SIG-M5 treated with dmso at 0.1 percent for 504 hours (cell line): ENCODE results near the gene C17orf75.
A peak's percentile ranks its signal among the peaks of the same experiment; 100 is the strongest.
"Not testable (repeated sequence)": the region's sequence is repeated elsewhere in the genome, so short reads cannot be mapped to it uniquely, and the experiment has no call there.

Source experiments
- DNase-seq: peaks from one replicate; lab custom pipeline; 2025; ENCODE audit not compliant: unreplicated experiment; lab: John Stamatoyannopoulos, UW

Gene C17orf75

GRCh38 chr17:32345951-32346600, 4.1 kb upstream of the C17orf75 start:
- no peak for DNase-seq

DNA sequence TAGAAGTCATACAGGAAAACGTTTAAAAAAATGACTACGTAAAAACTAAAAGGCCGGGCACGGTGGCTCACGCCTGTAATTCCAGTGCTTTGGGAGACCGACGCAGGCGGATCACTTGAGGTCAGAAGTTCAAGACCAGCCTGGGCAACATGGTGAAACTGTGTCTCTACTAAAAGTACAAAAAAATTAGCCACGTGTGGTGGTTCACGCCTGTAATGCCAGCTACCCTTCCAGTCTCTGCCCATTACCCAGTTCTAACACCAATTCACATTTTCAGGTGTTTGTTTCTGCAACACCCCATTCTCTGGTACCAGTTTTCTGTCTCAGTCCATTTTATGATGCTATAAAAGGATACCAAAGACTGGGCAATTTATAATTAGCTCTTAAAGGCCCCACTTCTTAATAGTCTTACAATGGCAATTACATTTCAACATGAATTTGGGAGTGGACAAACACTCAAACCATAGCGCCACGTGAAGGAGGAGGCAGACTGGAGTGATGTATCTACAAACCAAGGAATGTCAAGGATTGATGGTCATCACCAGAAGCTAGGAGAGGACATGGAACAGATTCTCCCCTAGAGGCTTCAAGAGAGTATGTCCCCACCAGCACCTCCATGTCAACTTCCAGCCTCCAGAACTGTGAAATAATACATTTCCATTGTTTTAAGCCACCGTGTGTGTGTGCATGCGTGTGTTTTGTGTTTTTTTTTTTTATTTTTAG, 791 bp upstream of the C17orf75 start:
- DNase-seq: no peak

- DNase-seq: peak; percentile 63
These were observed 674 bp downstream of the C17orf75 start for GRCh38 chr17:32341141-32341856.

- DNase-seq: no peak
These were observed 6.3 kb downstream of the C17orf75 start for GRCh38 chr17:32335687-32336086.

DNA sequence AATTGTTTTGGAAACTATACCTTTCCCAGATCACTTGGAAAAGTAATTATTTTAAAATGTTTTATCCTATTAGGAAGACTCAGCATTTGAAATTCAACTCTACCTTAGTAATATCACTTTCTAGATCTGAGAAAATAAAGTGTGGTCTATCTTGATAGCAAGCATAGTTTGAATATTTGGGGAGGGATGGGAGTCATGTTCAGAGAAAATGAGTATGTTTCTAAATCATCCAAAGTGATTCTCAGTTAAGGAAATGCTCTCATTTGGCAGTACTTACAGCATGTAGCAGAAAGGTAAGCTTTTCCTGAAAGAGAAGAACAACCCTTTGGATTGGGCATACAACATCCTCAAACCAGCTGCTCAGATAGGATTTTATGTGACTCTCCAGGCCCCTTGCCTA, 6.9 kb downstream of the C17orf75 start:
- DNase-seq: no peak

GRCh38 chr17:32333187-32333586, 8.8 kb downstream of the C17orf75 start:
- no peak for DNase-seq

- peak; percentile 59 for DNase-seq
These were observed 10.5 kb downstream of the C17orf75 start for GRCh38 chr17:32331243-32332040.

- no peak for DNase-seq
These were observed 11.8 kb downstream of the C17orf75 start for GRCh38 chr17:32330147-32330546.

DNA sequence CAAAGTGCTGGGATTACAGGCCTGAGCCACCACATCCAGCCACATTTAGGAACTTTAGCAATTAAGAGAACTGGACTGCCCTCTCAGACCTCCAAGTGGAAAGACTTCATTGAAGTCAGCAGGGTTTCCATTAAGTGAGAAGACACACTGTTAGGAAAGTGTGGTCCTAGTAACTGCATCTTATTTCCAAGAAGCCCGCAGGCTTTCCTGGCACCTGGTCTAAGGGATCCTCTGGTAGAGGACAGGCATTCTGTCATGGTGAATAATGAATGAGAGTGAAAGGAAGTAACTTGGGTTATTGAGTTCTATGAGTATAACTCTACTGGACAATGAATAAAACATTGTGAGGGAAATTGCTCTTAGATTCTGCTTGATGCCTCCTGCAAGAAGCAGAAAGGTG, 14.1 kb downstream of the C17orf75 start:
- no peak for DNase-seq

GRCh38 chr17:32323811-32324491, 18.0 kb downstream of the C17orf75 start:
- DNase-seq: no peak

DNA sequence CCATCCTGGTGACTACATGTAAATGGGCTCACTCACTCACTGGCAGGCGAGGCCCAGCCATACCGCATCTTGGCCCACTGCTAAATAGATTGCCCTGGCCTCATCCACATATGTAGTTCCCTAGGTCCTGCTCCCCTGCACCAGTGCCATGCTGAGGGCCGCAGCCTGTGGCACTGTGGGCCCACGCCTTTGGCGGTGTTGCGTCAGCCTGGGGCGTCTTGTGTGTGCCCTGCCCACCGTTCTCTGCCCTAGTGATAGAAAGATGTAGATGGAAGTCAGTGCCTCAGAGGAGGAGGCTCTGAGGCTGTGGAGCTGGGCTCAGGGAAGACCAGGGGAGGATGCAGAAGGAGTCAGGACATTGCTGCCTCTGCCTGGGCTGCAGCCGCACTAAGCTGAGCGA, 18.9 kb downstream of the C17orf75 start:
- no peak for DNase-seq

DNA sequence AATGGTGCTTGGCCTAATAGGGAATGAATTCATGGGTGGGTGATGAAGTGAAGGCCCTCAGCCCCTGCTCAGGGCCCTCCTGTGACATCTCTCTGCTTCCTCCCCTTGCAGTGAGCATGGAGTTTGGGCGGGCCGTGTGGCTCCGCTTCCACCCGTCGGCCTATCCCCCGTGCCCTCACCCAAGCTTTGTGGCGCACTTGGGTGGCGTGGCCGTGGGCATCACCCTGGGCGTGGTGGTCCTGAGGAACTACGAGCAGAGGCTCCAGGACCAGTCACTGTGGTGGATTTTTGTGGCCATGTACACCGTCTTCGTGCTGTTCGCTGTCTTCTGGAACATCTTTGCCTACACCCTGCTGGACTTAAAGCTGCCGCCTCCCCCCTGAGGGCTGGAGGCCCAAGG, 21.1 kb downstream of the C17orf75 start:
- no peak for DNase-seq

GRCh38 chr17:32320080-32320479, 21.9 kb downstream of the C17orf75 start:
- DNase-seq: not testable (repeated sequence)

GRCh38 chr17:32319548-32319905, 22.4 kb downstream of the C17orf75 start:
- peak; percentile 55 for DNase-seq

GRCh38 chr17:32318071-32318470, 23.9 kb downstream of the C17orf75 start:
- no peak for DNase-seq

DNA sequence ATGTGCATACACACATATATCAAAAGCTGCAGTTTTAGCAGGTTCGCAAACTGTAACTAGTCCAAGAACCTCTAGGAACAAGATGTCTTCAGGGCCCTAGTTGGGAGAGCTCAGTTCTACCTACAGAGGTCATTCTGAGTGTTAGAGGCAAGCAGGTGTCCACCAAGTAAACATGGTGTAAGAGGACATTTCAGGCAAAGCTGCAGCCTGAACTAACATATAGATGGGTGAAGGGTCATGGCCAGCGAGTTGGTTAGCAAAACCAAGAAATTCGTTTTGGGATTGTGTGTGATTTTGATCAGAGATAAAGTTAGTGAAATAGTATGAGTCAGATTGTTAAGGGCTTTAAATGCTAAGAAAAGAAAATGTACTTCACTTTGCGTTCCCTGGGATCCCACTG, 24.6 kb downstream of the C17orf75 start:
- no peak for DNase-seq

- DNase-seq: not testable (repeated sequence)
These were observed 25.3 kb downstream of the C17orf75 start for GRCh38 chr17:32316653-32317052.

DNA sequence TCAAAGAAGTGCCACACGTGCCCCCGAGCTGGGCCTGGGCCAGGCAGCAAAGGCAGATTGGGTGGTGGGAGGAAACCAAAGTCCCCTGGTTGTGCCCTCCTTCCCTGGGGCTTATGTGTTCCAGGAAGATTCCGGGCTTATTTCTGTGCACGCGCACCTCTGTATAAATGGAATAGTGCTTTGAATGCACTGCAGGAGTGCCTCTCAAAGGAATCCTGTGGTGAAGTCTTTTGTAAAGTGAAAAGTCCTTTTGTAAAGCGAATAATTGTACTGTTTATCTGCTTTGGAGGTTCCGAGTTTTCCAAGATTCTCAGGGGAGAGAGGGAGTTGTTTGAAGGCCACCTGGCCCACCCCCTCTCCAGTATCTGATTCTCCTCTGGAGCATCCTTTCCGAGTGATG, 26.8 kb downstream of the C17orf75 start:
- no peak for DNase-seq

GRCh38 chr17:32314636-32315035, 27.3 kb downstream of the C17orf75 start:
- DNase-seq: no peak

DNA sequence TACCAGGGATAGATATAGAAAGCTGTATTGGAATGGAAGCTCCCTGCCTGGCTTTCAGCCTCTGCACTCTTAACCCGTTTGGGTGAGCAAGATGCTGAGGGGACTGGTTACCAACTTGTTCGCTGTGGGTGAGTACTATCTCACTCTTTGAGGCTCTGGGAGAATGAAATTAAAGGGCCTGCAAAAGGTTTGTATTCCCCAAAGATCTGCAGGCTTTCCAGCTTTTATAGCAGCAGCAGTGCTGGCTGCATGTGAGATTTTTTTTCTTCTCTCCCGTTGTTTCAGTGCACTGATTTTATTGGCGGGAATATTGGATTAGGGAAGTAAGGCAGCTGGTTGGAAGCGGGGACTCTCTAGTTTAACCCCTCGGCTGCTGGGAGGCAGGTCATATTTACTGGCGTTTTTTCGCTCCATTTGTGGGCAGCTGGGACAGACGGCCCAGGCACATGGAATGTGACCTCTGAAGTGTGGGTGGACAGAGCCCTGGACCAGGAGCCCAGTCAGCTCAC, 30.9 kb downstream of the C17orf75 start:
- no peak for DNase-seq

DNA sequence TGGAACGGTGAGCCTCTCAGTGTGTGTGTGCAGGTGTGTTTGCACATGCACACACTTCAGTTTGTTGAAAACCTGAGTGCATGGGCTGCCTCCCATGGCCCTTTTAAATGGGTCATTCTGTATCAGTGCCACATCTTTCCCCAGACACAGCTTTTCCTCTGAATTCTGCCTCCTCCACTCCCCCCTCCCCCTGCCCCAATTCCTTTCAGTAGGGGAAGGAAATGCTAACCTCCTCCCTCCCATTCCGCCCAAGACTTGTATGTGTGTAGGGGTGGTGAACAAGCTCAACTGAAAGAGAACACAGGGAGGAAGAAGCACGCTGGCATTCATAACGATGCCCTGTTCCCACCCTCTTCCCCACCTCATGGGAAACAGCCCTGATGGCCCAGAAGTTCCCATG, 34.3 kb downstream of the C17orf75 start:
- DNase-seq: no peak
